Right lobe of liver (tissue), 4 donors: ENCODE data around the gene CLCN4.

Experiments
- POLR2A ChIP-seq: fragments of 450-650 bp; IDR thresholded peaks from one replicate; pipeline ENCODE4 v1.6.1; 2017; ENCODE audit warnings: antibody characterized with exemption, mild to moderate bottlenecking
- TF ChIP-seq, protein P1 (sequence below), 4 donors: fragments of 200-600 bp in 3 of 4; fragments of 450-650 bp in 1 of 4; IDR thresholded peaks; one replicate each; pipeline versions ENCODE4 v1.5.1 to v1.8.0; 2016 to 2022; ENCODE audit warnings: antibody characterized with exemption in 4 of 4, mild to moderate bottlenecking in 2 of 4
- donor health status: DM: no; HTN: no; CAD: no.
- donor health status: DM: no; HTN: no; CAD: no.
- donor health status: DM: no; HTN: yes; CAD: no.

DNA sequence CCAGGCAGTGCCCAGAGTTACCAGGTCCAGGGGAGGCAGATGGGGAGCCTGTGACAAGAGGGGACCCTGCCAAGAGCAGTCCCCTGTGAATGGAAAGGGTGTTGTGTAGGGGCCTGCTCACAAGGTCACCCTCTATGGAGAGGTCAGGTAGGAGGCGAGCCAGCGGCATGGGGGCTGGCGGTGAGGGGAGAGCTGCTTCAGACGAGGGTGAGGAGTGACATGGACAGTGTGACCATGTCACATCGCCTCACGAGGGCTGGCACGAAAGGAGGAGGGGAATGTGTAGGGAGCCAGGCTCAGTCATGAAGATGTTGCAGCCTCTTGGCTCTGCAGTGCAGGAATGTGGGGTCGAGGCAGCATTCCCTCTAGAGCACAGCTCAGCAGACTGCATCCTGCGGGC, 29.6 kb downstream of the CLCN4 start:
- TF ChIP-seq, protein P1, sequence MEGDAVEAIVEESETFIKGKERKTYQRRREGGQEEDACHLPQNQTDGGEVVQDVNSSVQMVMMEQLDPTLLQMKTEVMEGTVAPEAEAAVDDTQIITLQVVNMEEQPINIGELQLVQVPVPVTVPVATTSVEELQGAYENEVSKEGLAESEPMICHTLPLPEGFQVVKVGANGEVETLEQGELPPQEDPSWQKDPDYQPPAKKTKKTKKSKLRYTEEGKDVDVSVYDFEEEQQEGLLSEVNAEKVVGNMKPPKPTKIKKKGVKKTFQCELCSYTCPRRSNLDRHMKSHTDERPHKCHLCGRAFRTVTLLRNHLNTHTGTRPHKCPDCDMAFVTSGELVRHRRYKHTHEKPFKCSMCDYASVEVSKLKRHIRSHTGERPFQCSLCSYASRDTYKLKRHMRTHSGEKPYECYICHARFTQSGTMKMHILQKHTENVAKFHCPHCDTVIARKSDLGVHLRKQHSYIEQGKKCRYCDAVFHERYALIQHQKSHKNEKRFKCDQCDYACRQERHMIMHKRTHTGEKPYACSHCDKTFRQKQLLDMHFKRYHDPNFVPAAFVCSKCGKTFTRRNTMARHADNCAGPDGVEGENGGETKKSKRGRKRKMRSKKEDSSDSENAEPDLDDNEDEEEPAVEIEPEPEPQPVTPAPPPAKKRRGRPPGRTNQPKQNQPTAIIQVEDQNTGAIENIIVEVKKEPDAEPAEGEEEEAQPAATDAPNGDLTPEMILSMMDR (IDR thresholded peaks at IDR 0.05) = no peak
- no peak for TF ChIP-seq POLR2A
